ENCODE data around the gene RGS7. TPM values are rescaled to one million over a fixed set of nuclear protein-coding genes. Genes with fewer than 3 reads are reported as not detected.

RGS7 gene
- total and polyA plus RNA-seq, 2 of the 8 experiments (the other 6 are each of a cell fraction or from before 2014, with no cell fraction given): 1.6 to 3.0 TPM

DNA sequence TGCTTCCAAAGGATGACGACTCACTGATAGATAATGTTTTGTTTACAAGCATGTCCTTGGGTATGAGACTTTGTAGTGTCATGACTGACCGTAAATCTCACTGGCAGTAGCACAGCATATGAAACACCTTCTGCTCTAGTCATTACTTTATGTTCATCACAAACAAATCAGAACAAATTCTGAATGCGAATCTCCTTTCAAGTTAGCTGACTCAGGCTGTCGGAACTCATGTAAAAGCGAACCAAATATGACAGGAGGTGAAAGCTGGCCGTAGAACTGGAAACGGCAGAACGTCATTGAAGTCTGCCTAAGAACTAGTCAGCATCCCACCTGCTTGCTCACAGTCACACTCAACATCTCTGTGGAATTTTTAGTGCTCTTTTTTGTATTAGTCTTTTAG, 143.9 kb downstream of the RGS7 start:
- Histone ChIP-seq H3K56ac (replicated peaks; ENCODE audit: insufficient read length, low read depth, low read length) (no peak overlapping the region), H3K79me2 (ENCODE audit: control insufficient read depth in 1 of 2, insufficient read depth in 2 of 2, low read length in 2 of 2) (no peaks in the 10 kb centered on the region), H3K79me1 (ENCODE audit: low read depth, low read length) (no peaks in the 10 kb centered on the region), H2BK12ac (ENCODE audit: low read depth, low read length) (no peak overlapping the region), H3K9me3 (ENCODE audit: insufficient read depth in 2 of 2, low read depth in 1 of 2, low read length in 1 of 2) (peaks cover 0 to 5% of the 10 kb centered on the region in 2 experiments; a peak in 1 of 4 replicates), H2BK15ac (ENCODE audit: low read length) (no peak overlapping the region), H4K8ac (ENCODE audit: extremely low read depth, insufficient read depth, low read length) (no peak overlapping the region), H4K20me1 (replicated peaks in 1 of 2; ENCODE audit: control insufficient read depth in 1 of 2, insufficient read depth in 2 of 2, low read length in 2 of 2) (no peaks in the 10 kb centered on the region), H3K23ac (ENCODE audit: insufficient read length) (no peak overlapping the region), H2AK5ac (ENCODE audit: low read depth, low read length) (no peak overlapping the region), H3K27me3 (replicated peaks in 1 of 4; ENCODE audit: control insufficient read depth in 3 of 4, extremely low read depth in 1 of 4, insufficient read depth in 3 of 4, low read length in 3 of 4) (no peaks in the 10 kb centered on the region), H2BK20ac (ENCODE audit: low read length) (no peak overlapping the region), H3K18ac (ENCODE audit: extremely low read depth, low read length) (no peak overlapping the region), H3K9ac (replicated peaks in 1 of 4; ENCODE audit: extremely low read depth in 1 of 4, low read depth in 3 of 4, low read length in 3 of 4) (no peak overlapping the region), H4K5ac (ENCODE audit: insufficient read length, low read depth, low read length) (no peak overlapping the region), H3K4ac (replicated peaks; ENCODE audit: insufficient read length, low read depth, low read length) (no peak overlapping the region), H3K4me3 (ENCODE audit: extremely low read depth in 1 of 4, insufficient read depth in 2 of 4, low read depth in 3 of 4, low read length in 4 of 4) (no peak overlapping the region), H3K4me1 (replicated peaks in 1 of 4; ENCODE audit: control insufficient read depth in 3 of 4, insufficient read depth in 4 of 4, low read length in 3 of 4) (peaks cover 0 to 5% (median 2%) of the 10 kb centered on the region in 4 experiments; a peak in 2 of 7 replicates), H3K23me2 (ENCODE audit: low read depth, low read length) (no peaks in the 10 kb centered on the region), H2BK120ac (replicated peaks; ENCODE audit: low read depth, low read length) (no peak overlapping the region), H3K27ac (ENCODE audit: low read depth, low read length) (no peak overlapping the region), H3K14ac (ENCODE audit: insufficient read length) (no peak overlapping the region), H2AFZ (ENCODE audit: low read length) (no peak overlapping the region), H4K91ac (replicated peaks; ENCODE audit: insufficient read length, low read length) (no peak overlapping the region), H3K36me3 (ENCODE audit: control insufficient read depth in 2 of 4, insufficient read depth in 4 of 4, low read length in 3 of 4) (no peaks in the 10 kb centered on the region), H2BK5ac (ENCODE audit: low read depth, low read length) (no peak overlapping the region), H3K4me2 (ENCODE audit: insufficient read depth in 1 of 2, low read depth in 2 of 2, low read length in 2 of 2) (no peak overlapping the region)
- CTCF ChIA-PET (ENCODE audit: partially characterized antibody): interaction anchor here (0.7 kb wide), 1 partner anchor 11 kb away, joined by 3 read pairs; no protein-coding TSS in a partner anchor
- DNase-seq (ENCODE audit: low read depth in 1 of 2, low spot score in 2 of 2) (no peak), FAIRE-seq (no peak)
- TF ChIP-seq SIX5 (IDR thresholded peaks at IDR 0.05; ENCODE audit: low read depth, low read length): no peak
- no peak for TF ChIP-seq PHF8 (conservative IDR thresholded peaks at IDR 0.05; ENCODE audit: low read depth, low read length)
- TF ChIP-seq, protein P1, sequence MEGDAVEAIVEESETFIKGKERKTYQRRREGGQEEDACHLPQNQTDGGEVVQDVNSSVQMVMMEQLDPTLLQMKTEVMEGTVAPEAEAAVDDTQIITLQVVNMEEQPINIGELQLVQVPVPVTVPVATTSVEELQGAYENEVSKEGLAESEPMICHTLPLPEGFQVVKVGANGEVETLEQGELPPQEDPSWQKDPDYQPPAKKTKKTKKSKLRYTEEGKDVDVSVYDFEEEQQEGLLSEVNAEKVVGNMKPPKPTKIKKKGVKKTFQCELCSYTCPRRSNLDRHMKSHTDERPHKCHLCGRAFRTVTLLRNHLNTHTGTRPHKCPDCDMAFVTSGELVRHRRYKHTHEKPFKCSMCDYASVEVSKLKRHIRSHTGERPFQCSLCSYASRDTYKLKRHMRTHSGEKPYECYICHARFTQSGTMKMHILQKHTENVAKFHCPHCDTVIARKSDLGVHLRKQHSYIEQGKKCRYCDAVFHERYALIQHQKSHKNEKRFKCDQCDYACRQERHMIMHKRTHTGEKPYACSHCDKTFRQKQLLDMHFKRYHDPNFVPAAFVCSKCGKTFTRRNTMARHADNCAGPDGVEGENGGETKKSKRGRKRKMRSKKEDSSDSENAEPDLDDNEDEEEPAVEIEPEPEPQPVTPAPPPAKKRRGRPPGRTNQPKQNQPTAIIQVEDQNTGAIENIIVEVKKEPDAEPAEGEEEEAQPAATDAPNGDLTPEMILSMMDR (IDR thresholded peaks at IDR 0.05; ENCODE audit: control extremely low read depth in 1 of 3, insufficient read depth in 1 of 3, low read depth in 1 of 3, low read length in 3 of 3): no peak
- no peak for TF ChIP-seq CHD2 (IDR thresholded peaks at IDR 0.05; ENCODE audit: low read length)
- no peak for TF ChIP-seq RBBP5 (IDR thresholded peaks at IDR 0.05; ENCODE audit: borderline replicate concordance, low read depth, low read length)
- no peak for TF ChIP-seq CBX8 (IDR thresholded peaks at IDR 0.05; ENCODE audit: borderline replicate concordance, low read depth, low read length)
- no peak for TF ChIP-seq JUN (IDR thresholded peaks at IDR 0.05; ENCODE audit: low read depth, low read length)
- TF ChIP-seq POU5F1 (IDR thresholded peaks at IDR 0.05; ENCODE audit: low read depth, low read length): no peak
- TF ChIP-seq RXRA (IDR thresholded peaks at IDR 0.05; ENCODE audit: insufficient read depth, low read depth, low read length): no peak
- TF ChIP-seq RFX5 (IDR thresholded peaks at IDR 0.05; ENCODE audit: borderline replicate concordance, low read depth, low read length): no peak
- TF ChIP-seq GABPA (IDR thresholded peaks at IDR 0.05; ENCODE audit: borderline replicate concordance, insufficient read depth, low read length): no peak
- TF ChIP-seq SP1 (IDR thresholded peaks at IDR 0.05; ENCODE audit: low read depth, low read length): no peak
- WGBS, 2 experiments (ENCODE audit: extremely low coverage in 1 of 2, insufficient coverage in 1 of 2, insufficient read length in 1 of 2, insufficient replicate concordance in 2 of 2, low coverage in 1 of 2, low lambda C conversion rate in 2 of 2, missing lambda C conversion rate in 1 of 2): 83% methylated on average over 8 of the region's 8 CpGs; no CpG with 5 or more reads in 1 of the 2 experiments
- POLR2A ChIA-PET (ENCODE audit: partially characterized antibody): no interaction called here
